HG02642 (cell line): ENCODE results near the gene GRM1.

ENCODE experiments used
- ATAC-seq: cut with Tn5 transposase; IDR thresholded peaks from one replicate; pipeline ENCODE4 v1.9.1; 2021; ENCODE audit warnings: mild to moderate bottlenecking; ENCODE audit not compliant: unreplicated experiment, poor library complexity

The GRM1 gene

DNA sequence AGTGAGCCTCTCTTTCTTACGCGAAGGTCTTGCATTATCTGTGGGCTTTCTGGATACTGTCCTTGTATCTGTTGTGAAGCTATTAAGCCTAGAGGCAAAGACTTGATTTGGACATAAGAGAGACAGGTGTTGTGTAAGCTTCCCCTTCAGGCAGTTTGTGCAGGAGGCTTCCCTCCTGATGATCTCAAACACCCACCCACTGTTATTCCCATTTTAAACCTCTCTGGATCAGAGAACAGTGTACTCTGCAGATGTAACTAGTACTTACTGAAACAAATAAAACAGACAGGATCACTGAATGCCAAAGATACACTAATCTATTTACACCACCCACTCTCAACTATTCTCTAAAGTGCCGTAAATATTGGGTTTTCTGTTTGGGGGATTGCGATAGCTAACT lies 401.0 kb downstream of the GRM1 start:
- ATAC-seq = no peak

DNA sequence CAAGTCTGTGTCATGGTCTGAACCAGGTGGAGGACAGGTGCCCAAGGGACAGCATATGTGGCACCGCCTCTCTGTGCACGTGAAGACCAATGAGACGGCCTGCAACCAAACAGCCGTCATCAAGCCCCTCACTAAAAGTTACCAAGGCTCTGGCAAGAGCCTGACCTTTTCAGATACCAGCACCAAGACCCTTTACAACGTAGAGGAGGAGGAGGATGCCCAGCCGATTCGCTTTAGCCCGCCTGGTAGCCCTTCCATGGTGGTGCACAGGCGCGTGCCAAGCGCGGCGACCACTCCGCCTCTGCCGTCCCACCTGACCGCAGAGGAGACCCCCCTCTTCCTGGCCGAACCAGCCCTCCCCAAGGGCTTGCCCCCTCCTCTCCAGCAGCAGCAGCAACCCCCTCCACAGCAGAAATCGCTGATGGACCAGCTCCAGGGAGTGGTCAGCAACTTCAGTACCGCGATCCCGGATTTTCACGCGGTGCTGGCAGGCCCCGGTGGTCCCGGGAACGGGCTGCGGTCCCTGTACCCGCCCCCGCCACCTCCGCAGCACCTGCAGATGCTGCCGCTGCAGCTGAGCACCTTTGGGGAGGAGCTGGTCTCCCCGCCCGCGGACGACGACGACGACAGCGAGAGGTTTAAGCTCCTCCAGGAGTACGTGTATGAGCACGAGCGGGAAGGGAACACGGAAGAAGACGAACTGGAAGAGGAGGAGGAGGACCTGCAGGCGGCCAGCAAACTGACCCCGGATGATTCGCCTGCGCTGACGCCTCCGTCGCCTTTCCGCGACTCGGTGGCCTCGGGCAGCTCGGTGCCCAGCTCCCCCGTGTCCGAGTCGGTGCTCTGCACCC lies 405.2 kb downstream of the GRM1 start:
- ATAC-seq = no peak

DNA sequence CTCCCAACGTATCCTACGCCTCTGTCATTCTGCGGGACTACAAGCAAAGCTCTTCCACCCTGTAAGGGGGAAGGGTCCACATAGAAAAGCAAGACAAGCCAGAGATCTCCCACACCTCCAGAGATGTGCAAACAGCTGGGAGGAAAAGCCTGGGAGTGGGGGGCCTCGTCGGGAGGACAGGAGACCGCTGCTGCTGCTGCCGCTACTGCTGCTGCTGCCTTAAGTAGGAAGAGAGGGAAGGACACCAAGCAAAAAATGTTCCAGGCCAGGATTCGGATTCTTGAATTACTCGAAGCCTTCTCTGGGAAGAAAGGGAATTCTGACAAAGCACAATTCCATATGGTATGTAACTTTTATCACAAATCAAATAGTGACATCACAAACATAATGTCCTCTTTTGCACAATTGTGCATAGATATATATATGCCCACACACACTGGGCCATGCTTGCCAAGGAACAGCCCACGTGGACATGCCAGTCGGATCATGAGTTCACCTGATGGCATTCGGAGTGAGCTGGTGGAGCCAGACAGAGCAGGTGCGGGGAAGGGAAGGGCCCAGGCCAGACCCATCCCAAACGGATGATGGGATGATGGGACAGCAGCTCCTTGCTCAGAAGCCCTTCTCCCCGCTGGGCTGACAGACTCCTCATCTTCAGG lies 406.0 kb downstream of the GRM1 start:
- ATAC-seq = no peak

DNA sequence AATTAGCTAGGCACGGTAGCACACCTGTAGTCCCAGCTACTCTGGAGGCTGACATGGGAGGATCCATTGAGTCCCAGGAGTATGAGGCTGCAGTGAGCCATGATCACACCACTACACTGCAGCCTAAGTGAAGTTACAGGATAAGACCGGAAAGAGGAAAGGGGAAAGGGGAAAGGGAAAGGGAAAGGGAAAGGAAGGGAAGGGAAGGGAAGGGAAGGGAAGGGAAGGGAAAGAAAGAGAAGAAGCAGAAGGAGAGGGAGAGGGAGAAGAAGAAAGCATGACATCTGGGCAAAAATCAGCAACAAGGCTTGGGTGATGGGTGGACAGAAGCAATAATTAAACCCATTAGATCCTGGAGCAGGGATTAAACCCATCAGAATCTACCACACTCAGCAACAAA lies 413.0 kb downstream of the GRM1 start:
- no peak for ATAC-seq

DNA sequence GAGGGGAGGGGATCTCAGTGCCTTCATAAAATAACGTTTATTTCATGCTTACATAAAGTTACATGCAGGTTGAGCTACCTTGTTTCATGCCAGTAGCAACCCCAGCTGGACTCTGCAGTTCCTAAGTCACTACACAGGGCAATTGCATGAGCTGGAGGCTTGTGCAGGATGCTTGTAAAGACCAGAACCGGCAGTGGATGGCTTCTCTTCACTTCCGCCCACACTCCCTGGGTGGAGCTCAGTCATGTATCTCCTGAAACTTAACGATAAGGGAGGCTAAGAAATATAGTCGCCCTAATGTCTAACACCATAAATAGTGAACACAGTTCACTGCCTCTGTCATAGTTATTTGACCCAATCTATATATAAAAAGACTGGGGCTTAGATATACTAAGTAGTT lies 415.3 kb downstream of the GRM1 start:
- ATAC-seq = no peak

DNA sequence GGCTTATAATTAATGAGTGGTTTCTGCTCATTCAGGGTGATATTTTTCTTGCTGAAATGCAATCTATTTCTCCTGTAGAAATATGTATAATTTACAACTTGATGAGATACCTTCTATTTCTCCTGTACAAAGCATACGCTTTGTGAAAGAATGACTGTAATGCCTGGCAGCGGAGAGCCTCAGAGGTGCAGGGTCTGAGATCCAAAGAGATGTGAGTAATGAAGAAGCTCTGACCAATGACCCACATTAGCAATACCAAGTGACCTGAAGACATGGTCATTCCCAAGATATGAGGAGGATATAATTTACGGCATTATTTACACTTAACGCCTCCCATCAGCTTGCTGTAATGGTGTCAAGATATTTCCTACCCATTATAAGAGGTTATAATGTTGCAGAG lies 416.4 kb downstream of the GRM1 start:
- ATAC-seq = no peak

DNA sequence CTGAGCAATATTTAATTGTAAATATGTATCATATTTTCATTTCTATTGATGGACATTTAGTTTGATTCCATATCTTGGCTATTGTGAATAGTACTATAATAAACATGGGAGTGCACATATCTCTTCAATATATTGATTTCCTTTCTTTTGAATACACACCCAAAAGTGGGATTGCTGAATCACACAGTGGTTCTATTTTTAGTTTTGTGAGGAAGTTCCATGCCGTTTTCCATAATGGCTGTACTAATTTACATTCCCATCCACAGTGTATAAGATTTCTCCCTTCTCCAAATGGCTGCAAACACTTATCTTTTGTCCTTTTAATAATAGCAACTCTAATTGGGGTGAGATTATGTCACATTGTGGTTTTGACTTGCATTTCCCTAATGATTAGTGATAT lies 428.0 kb downstream of the GRM1 start:
- ATAC-seq = no peak

DNA sequence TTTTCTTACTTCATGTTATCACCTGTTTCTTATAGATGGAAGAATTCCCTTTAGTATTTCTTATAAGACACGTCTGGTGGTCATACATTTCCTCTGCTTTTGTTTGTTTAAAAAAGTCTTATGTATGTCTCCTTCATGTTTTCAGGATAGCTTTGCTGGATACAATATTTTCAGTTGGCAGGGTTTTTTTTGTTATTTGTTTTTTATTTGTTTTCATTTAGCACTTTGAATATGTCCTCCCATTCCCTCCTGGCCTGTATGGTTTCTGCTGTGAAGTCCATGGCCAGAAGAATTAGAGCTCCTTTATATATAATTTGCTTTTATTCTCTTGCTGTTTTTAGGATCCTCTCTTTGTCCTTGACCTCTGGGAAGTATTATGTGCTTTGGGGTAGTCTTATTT lies 432.1 kb downstream of the GRM1 start:
- ATAC-seq = no peak

DNA sequence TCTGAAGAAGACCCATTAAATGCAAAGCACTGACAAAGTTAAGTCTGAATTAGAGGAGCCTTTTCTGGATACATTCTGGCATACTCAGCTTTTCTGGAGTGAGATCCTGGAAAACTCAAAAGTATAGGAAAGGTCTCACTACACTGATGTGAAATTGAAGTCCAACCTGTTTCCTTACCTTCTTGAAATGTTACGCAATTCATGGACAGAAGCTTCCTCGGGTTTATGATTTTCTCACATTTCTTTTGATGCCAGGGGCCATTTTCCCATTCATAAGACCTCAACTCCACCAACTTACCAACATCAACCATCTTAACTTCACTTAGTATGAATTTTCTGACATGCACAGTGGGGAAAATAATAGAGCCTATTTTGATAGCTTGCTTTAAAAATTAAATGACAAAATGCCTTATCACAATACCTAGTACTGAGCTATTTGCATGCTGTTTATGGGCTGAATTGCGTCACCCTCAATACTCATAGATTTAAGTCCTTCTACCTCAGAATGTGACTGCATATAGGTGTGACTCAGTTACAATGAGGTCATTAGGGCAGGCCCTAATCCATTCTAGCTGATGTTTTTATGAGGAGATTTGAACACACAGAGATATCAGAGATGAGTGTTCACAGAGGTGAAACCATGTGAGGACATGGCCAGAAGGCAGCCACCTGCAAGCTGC lies 441.4 kb downstream of the GRM1 start:
- ATAC-seq = no peak

DNA sequence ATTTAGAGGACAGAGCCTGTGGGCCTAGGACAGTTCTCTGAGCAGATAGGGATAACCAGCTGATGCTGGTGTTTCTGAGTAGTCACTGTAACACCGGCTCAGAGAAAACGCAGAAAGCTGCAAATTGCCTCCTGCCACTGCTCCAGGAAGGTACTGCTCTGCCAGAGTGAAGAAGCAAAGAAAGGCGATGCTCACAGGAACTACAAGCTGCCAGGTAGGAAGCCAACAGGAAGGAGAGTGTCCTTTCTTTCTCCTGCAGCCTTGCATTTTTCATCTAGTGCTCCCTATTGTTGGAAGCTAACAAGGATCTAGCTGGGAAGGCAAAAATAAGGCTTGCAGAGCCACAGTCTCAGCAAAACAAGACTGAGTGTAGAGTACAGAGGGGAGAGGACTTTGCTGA lies 444.1 kb downstream of the GRM1 start:
- no peak for ATAC-seq

DNA sequence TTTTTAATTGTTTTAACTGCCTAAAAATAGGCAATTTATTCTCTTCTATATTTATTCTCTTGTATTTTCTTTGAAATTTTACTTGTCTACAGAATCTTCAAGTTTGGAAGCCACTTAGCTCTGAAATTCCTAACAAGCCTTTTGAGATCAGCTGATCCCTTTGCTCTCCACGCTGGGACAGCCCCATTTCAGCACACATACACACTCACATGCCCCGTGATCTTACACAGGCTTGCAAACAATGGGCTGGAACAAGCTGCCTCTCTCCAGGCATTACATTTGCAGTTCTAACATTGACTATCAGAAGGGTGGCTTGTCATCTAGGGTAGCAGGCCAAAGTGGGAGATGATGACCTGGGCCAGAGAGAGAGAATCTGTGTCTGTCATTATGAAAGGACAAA lies 452.7 kb downstream of the GRM1 start:
- no peak for ATAC-seq

DNA sequence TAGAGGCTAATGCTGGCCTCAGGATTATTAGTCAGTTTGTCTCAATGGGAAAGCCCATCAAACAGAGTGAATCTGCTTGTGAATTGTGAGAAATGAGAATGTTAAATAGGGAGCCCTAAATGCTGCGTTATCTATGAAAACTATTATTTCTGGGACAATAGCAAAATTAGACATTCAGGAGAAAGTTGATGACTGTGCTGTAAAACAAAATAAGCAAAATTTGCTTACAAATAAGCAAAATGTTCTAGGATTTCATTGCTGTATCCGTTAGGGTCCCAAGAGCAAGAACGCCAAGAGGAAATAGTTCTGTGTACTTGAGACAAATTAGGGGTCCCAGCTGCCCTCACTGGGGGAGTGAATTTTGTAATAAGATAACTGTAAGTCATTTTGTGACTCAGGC lies 455.5 kb downstream of the GRM1 start:
- no peak for ATAC-seq
